ENCODE measurements around the gene FBXO21.
A peak's percentile ranks its signal among the peaks of the same experiment; 100 is the strongest.
"Not testable (repeated sequence)": the region's sequence is repeated elsewhere in the genome, so short reads cannot be mapped to it uniquely, and the experiment has no call there.

FBXO21 gene

DNA sequence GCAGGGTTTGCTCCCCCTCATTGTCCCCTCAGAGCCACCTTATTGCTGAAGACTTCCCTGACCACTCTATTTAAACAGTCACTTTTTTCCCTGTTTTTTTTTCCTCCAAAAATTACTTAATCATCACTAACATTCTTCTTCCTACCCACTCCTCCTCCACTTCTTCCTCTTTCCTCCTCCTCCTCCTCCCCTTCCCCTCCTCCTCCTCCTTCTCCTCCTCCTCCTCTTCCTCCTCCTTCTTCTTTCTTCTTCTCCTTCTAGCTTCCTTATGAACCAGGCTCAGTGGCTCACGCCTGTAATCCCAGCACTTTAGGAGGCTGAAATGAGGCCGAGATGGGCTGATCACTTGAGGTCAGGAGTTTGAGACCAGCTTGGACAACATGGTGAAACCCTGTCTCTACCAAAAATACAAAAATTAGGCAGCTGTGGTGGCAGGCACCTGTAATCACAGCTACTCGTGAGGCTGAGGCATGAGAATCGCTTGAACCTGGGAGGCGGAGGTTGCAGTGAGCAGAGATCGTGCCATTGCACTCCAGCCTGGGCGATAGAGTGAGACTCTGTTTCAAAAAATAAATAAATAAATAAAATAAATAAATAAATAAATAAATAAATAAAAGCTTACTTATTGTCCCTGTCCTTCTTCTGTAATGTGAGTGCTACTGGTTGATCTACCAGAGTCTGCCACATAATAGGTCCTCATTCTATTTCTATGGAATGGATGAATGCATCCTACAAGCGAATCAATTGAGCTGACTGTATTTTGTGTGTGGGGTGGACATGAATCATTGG is 9.9 kb upstream of the FBXO21 start:
- DNase-seq: not testable (repeated sequence)

DNA sequence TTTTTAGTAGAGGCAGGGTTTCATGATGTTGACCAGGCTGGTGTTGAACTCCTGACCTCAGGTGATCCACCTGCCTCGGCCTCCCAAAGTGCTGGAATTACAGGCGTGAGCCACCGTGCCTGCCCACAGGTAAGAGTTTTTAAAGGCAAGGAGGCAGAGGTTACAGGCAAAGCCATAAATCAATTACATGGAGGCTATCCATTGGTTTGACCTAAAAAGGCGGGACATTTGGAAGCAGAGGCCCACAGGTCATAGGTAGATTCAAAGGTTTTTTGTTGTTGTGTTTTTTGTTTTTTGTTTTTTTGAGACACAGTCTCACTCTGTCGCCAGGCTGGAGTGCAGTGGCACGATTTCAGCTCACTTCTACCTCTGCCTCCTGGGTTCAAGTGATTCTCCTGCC is 6.1 kb upstream of the FBXO21 start:
- DNase-seq: not testable (repeated sequence)

DNA sequence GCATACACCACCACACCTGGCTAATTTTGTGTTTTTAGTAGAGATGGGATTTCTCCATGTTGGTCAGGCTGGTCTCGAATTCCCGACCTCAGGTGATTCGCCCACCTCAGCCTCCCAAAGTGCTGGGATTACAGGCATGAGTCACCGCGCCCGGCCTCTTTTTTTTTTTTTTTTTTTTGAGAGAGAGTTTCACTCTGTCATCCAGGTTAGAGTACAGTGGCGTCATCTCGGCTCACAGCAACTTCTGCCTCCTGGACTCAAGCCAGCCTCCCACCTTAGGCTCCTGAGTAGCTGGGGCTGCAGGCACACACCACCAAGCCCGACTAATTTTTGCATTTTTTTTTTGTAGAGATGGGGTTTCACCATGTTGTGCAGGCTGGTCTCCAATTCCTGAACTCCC is 4.8 kb upstream of the FBXO21 start:
- DNase-seq: not testable (repeated sequence)

DNA sequence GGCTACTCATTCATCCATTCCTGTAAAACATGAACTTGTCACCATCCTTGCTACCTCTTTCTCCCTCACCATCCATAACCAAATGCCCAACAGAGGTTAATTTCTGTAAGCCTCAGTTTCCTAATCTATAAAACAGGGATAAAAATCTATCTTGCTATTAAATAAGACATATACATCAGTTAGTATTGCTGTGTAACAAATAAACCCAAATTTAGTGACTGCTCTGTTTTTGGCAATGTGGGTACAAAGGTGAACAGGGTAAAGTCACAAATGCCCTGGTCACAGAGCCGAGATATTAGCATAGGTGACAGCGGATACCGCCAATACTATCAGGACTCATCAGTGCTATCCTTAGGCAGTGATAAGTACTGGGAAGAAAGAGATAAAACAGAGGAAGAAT is 3.6 kb upstream of the FBXO21 start:
- no peak for DNase-seq

- not testable (repeated sequence) for DNase-seq
Measured at GRCh38 chr12:117192581-117192980, 2.3 kb upstream of the FBXO21 start.

DNA sequence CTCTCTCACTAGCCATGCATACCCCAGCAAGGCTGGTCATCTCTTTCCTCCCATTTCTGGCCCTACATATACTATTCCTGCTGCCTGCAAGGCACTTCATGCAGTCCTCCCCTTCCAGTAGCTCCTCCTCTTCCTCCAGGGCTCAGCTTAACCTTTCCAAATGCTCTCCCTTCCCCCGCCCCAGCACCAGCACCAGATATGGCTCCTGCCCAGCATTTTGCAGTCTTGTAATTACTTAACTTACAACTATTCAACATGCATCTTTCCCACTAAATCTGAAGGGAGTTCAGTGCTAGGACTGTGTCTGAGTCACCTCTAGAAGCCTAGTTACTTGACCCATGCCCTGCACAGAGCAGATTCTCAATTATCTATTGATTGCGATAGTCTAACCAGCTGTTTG is 1.8 kb upstream of the FBXO21 start:
- no peak for DNase-seq

DNA sequence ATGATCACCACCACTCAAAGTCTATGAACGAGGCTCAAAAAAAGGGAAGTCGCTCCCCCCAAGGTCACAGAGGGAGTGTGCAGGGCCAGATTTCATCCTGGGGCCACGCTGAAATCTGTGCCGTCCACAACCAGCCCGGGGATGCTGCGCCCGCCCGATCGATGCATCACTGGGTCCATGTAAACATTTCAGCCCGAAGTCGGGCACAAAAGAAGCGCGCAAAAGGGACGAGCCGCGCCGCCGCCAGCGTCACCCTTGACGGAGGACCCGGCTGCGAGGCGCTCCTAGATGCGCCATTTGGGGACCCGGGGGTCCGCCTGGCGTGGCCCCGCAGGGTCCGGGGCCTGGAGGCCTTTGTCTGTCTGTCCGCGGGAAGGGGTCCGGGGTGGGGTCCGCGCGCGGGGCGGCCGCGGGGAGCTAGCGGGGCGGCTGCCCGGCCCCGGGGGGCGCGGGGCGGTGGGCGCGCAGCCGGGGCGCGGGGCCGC is 503 bp downstream of the FBXO21 start:
- DNase-seq: peak; percentile 36

- no peak for DNase-seq
Measured at GRCh38 chr12:117188961-117189724, 1.1 kb downstream of the FBXO21 start.

DNA sequence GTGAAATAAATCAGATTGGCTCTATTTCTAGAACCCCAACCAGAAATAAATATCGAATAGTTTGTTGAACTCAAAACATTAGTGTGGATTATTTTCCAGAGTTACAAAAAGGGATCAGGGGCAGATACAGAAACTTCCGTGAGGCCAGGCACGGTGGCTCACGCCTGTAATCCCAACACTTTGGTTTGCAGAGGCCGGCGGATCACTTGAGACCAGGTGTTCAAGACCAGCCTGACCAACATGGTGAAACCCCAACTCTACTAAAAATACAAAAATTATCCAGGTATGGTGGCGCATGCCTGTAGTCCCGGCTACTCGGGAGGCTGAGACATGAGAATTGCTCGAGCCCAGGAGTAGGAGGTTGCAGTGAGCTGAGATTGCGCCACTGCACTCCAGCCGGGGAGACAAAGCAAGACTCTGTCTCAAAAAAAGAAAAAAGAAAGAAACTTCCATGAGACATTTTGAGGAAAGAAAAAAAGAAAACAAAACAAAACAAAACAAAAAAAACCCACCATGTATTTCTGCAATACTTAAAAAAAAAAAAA is 2.1 kb downstream of the FBXO21 start:
- no peak for DNase-seq

DNA sequence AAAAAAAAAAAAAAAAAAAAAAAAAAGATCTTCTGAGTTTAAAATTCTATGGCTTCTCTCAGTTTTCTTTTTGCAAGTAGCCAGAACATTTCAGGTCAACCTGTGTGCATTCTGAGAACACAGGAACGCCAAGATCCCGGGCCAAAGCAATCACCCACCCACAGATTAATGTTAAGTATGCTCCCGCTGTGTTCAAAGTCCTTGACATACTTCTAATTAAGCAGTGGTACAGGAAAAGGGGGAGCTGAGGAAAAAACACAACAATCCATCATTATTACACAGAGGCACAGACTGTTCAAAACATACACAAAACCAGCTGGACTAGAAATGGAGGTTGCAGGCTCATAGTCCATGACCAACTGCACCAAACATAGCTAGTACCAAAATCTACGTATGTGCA is 2.8 kb downstream of the FBXO21 start:
- no peak for DNase-seq

DNA sequence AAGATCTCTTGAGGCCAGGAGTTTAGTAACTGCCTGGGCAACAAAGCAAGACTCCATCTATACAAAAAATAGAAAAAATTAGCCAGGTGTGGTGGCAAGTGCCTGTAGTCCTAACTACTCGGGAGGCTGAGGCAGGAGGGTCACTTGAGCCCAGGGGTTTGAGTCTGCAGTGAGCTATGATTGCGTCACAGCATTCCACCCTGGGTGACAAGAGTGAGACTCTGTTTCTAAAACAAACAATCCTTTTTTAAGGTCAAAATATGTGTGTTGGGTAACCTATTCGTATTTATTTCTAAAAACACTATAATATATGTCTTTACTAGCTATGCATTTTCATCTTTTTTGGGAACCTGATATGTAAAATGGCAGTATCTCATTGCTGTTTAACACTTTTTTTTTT is 7.4 kb downstream of the FBXO21 start:
- DNase-seq: no peak

- DNase-seq: not testable (repeated sequence)
Measured at GRCh38 chr12:117181468-117181843, 8.8 kb downstream of the FBXO21 start.

- no peak for DNase-seq
Measured at GRCh38 chr12:117180758-117181467, 9.4 kb downstream of the FBXO21 start.

- DNase-seq: no peak
Measured at GRCh38 chr12:117178745-117179144, 11.5 kb downstream of the FBXO21 start.

DNA sequence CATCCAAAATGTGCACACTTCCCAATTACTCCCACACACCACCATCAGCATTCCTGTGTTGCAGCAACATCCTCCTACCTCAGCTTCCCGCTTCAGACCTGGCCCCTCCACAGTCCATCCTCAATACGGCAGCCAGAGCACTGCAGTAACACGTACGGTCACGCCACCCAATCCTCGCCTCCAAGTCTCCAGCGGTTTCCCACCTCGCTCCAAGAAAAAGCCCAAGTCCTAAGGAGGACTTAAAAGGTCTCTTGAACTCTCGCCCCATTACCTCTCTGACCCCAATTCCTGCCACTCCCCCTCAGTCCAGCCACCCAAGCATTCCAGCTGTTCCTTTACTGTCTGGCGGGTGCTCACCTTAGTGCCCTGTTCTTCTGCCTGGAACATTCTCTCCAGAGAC is 12.0 kb downstream of the FBXO21 start:
- DNase-seq: no peak

DNA sequence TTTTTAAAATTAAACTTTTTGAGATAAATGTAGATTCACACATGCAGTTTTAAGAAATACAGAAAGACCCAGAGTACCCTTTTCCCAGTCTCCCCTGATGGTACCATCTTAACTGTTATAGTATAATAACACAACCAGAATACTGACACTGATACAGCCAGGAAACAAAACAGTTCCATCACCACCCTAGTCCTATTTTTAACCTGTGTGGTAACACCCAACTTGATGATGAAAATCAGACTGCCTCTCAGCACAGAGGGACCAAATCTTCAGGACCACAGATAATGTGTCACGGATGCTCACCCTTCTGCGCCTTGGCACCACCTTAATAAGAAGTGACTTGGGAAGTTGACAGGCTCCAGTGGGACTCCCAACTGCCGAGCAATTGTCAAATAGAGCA is 18.1 kb downstream of the FBXO21 start:
- no peak for DNase-seq

DNA sequence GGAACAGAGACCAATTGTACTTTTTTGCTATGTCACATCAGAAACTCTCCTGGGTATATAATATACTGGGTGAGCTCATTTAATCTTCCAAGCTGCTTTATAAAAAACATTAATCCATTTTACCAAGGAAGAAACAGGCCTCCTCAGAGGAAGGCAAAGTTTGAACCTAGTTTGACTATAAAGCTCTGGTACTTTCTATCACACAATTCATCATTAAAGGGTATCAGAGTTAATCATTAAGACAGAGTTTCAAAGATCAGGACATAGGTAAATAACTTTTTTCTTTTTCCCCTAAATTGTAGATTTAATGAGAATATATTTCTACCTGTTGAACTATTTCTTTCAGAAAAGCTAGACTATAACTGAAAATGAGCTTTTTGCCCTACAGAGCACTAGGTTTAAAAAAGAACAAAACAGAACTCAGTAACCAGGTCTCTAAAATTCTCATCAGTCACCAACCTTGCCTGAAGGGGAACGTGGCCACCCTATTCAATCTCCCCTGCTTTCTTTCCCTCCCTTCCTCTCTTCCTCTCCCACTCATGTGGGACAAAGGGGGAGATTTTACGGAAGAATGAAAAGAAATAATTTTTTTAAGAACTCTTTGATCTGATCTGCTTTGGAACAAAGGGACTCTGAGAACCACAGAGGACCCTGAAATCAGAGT is 18.6 kb downstream of the FBXO21 start:
- no peak for DNase-seq

GRCh38 chr12:117169548-117169947 is 20.7 kb downstream of the FBXO21 start:
- no peak for DNase-seq

GRCh38 chr12:117168976-117169375 is 21.3 kb downstream of the FBXO21 start:
- no peak for DNase-seq

GRCh38 chr12:117167769-117168168 is 22.5 kb downstream of the FBXO21 start:
- no peak for DNase-seq

DNA sequence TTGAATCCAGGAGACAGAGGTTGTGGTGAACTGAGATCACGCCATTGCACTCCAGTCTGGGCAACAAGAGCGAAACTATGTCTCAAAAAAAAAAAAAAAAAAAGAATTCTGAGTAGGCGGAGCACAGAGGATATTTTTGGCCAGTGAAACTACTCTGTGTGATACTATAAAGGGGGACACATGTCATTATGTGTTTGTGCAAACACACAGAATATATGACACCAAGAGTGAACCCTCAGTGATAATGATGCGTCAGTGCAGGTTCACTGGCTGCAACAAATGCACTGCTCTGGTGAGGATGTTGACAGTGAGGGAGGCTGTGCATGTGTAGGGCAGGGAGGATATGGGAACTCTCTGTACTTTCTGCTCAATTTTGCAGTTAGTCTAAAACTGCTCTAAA is 24.2 kb downstream of the FBXO21 start:
- DNase-seq: no peak

- no peak for DNase-seq
Measured at GRCh38 chr12:117165342-117165741, 24.9 kb downstream of the FBXO21 start.

- DNase-seq: no peak
Measured at GRCh38 chr12:117162633-117163032, 27.6 kb downstream of the FBXO21 start.
